H54 (cell line): ENCODE measurements around the gene ITPR3.

ENCODE experiments used
- DNase-seq: peaks from one replicate; pipeline ENCODE4 v3.0.0; 2011; ENCODE audit warnings: low spot score, mixed read lengths; ENCODE audit not compliant: insufficient read length
- FAIRE-seq: peaks from 3 replicates; lab custom pipeline; 2011; peaks lifted over from hg19 to GRCh38; lab: Jason Lieb, UNC
- POLR2A ChIP-seq: IDR thresholded peaks from 2 replicates; pipeline ENCODE4 v1.6.1; 2011; ENCODE audit warnings: low read depth, mild to moderate bottlenecking, low read length

ITPR3 gene

DNA sequence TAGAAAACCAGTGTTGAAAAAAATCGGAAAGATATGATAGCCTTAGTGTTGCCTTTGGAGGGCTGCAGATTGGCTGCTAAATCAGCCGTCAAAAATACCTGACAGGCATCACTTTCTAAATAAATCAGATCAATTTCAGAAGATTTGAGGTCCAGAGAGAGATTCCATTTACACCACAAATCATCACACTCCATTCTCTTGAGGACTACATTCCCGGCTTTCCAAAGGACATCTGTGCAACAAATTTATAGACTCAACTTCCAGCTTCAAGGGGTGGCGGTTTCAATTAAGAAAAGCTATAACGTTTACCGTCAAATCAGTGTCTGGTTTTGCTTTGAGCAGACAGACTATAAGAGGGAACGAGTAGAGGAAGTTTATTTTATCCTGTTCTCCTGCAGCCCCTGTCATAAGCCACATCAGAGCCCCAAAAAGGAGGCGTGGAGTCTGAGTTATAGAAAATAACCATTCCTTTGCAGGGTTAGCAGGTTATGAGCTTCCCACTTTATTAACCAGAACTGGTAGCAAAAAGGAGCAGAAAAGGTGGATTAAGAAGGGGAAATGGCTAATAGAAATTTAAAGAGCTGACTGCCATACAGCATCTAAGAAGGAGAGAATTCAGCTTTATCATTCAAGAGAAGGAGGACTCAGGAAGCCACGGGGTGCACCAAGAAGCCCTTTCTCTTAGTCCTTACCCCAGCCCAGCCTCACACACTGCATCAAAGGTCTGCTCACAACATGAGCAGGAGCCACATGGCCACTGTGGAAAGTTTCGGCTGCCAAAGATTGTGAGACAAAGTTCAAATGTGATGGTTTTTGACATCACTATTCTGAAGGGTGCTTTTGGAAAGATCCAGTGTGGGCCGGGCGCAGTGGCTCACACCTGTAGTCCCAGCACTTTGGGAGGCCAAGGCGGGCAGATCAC, 103.2 kb downstream of the ITPR3 start:
- no peak for FAIRE-seq
- DNase-seq, result no peak
- TF ChIP-seq POLR2A, result no peak

DNA sequence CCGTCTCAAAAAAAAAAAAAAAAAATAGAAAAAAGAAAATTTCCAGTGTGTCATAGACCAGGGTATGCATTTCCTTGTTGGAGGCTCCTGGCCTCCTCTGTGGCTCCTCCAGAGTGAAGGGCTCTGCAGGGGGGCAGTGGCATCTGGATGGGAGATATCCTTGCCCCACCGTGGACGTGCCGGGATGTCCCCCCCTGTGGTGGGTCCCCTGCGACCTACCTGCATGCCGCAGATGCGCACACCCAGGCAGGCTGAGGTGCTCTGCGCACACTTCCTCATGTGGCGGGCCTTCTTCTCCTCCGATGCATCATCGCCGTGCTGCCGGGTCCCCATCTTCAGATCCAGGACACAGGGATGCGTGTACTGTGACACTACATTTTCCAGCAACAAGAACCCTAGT, 104.1 kb downstream of the ITPR3 start:
- no peak for FAIRE-seq
- TF ChIP-seq POLR2A, result no peak

DNA sequence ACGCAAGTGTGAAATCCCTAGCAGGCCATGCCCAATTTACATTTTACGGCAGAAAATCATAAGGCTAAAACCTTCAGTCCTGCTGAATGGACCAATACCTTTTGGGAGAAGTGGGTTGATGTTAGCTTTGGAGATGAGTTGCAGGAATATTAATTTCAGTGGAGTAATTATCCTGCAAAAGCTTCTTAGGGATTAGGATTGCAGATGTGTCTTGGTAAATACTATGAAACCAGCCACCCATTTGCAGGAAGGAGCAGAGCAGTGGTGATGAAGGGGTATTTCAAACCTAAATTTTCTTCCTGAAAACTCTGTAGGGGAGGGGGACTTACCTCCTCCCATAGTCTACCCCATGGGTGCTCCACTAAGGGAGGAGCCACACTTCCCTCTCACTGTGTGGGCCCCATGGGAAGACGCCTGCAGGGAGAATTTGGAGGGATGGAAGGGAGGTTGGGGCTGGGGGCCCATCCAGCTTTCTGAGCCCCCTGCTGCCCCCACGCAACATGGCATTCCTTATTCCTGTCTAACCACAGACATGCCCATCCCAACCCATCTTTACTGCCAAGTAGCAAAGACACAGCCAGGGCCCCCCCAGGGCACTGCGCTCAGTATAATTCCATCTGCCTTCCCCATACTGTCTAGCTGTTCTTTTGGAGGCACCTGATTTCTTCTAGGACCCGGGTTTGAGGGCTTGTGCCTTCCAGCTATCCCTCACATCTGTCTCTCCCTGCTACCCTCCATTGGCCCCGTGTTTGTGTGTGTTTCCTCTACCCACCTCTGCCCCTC, 105.0 kb downstream of the ITPR3 start:
- no peak for TF ChIP-seq POLR2A
- no peak for FAIRE-seq
- DNase-seq, result no peak

More for the DNA sequence above, 104.1 kb downstream of the ITPR3 start:
- DNase-seq, result no peak

DNA sequence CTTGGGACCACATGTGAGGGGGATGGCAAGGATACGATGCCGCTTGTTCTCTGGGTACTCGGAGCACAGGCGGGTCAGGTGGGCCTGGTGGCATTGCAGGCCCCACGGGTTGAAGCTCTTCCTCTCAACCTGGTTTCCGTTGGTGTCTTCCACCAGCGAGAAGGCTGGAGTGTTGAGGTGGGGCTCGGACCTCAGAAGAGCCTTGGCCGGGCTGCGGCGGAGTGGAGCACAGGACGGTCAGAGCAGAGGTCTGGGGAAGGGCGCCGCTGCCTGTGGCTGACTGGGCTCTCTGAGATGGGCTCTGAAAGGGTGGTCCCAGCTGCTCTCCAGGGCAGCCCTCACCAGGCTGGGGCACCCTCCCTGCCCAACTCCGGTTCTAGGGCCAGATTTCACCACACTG, 105.6 kb downstream of the ITPR3 start:
- no peak for DNase-seq
- no peak for TF ChIP-seq POLR2A
- FAIRE-seq, result no peak

DNA sequence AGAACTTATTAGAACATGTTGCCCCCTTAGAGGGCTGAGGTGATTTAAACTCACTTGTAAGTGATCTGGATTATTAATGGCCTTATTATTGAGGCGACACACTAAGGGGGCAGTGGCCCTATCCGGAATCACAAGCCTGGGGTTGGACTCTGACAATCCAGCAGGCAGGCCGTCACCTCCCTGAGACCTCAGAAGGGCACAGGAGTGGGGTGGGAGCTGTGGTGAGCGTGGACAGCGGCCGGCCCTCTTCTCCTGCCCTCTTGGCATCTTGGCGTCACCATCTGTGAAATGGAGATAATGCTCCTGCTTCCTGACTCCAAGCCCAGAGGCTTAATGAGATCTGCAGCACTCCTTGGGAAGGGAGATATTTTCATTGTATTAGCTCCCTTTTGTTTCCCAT, 106.0 kb downstream of the ITPR3 start:
- FAIRE-seq (no peak), DNase-seq (no peak)
- no peak for TF ChIP-seq POLR2A

DNA sequence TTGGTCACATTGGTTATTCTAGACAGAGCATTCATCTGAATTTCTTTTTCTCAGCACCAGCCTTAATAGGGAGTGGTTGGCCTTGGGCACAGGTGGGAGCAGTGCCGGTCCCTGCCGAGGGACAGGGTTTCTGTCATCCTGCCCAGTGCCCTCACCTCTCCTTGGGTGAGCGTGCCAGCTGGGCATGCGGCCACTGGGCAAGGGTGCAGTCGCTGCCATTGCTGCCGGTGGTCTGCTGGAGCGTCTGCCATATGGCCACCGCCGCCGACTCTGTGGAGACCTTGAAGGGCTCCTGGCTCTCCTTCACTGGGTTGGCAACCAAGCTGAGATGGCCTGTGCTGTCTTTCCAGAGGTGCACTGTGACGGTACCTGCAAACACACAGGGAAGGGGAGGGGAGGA, 106.8 kb downstream of the ITPR3 start:
- FAIRE-seq (no peak), DNase-seq (no peak)
- TF ChIP-seq POLR2A, result no peak

DNA sequence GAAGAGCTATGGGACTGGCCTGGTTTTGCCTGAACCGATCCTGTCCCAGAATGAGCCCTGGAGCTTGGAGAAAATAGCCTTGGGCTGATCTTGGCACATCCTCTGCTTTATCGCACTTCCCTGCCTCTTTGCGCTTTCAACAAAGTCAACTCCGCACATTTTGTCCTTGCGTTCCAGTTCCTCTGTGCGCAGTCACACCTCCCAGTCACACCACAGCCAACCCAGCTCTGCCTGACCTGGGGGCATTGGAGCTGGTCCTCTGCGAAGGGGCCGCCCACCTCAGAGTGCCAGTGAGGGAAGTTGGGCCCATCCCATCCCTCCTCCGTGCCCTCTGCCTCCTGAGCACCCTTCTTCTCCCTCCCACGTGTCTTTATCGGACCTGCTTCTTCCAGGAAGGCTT, 107.3 kb downstream of the ITPR3 start:
- no peak for FAIRE-seq
- DNase-seq, result no peak
- no peak for TF ChIP-seq POLR2A

DNA sequence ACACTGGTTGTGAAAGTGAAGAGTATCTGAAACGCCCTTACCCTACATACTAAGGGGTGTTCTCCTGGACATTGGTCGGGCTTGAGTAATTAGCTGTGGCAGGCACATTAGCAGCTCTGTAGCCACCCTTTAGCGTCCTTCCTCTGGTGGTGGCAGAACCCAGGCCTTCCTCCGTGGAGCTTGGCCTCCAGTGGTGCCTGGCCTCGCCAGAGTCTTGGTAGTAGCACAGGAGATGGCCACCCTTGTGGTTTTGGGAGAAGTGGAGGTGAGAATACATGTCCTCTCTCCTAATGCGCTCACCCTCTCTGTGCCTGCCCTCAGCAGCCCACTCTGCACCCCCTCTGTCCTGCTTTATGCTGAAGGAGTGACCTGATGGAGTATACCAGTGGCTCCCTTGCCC, 107.9 kb downstream of the ITPR3 start:
- no peak for TF ChIP-seq POLR2A
- DNase-seq (no peak), FAIRE-seq (no peak)

DNA sequence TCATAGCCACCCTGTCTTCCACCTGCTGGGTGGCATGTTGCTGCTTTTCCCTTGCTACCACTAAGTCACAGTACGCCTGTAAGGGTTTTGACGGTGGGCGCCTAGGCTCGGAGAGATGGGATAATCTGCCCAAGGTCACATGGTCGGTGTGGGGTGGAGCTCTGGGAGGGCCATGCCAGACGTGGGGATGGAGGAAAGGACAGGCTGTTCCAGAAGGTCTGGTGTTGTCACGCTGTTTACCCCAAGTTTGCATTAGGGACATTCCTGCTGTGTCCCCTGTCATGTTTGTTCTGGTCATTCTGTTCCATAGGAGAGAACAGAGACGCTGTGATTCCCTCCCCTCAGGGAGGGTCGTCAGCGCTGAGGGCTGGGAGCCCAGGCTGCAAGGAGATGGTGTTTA, 109.5 kb downstream of the ITPR3 start:
- TF ChIP-seq POLR2A, result no peak
- no peak for DNase-seq
- FAIRE-seq, result no peak

DNA sequence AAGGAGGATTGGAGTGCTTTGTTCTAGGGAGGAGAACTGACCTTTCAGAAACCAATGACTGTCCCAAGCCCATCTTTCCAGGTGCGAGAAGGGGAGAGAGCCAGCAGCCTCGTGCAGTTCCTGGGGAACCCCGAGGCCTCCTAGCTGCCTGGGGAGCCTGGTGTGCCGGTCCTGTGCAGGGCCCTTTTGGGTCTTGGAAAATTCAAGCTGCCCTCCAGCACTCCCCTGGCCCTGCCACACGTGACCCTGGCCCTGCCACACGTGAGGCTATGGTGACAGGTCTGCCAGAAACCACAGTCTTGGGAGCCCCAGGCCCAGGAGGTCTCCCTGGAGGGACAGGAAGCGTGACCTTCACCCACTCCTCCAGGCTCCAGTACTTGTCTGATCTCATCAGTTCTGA, 109.9 kb downstream of the ITPR3 start:
- TF ChIP-seq POLR2A, result no peak
- FAIRE-seq, result no peak
- no peak for DNase-seq

DNA sequence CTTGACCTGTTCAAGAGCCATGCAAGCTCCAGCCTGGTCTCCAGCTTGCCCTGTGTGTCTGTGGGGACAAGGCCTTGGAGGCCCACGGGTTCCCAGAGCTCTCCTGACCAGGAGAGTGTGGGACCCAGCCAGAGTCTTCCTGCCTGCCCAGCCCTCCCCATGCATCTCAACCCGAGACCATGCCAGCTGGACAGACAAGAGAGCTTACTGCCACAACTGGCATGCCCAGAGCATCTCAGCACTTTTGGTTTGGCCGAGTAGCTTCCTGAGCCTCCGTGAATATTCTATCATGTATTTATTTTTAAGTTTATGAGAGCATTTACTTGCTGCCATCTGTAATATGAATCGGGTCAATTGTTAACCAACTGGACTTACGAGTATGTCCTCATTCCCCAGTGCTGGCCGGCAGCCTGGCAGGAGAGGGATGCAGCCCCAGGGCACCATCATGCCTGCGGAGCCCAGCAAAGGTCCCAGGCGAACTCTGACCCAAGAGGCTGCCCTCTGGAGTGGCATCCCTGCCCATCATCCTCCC, 110.7 kb downstream of the ITPR3 start:
- FAIRE-seq (no peak), DNase-seq (no peak)
- no peak for TF ChIP-seq POLR2A

DNA sequence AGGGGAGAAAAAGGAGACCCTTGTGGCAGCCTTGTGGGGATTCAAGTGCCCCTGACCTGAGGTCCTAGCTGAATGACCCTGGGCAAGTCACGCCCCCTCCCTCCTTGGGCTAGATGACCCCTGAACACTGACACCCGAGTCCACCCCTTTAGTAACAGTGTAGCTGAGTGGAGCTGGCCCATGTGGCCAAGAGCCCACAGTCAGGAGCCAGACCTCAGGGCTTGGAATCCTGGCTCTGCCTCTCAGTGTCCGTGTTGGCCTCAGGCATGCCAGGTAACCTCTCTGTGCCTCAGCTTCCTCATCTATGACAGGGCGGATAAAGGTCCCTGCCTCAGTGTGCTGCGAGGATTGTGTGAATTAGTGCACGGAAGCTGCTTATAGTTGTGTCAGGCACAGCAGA, 111.3 kb downstream of the ITPR3 start:
- no peak for TF ChIP-seq POLR2A
- FAIRE-seq (no peak), DNase-seq (no peak)

DNA sequence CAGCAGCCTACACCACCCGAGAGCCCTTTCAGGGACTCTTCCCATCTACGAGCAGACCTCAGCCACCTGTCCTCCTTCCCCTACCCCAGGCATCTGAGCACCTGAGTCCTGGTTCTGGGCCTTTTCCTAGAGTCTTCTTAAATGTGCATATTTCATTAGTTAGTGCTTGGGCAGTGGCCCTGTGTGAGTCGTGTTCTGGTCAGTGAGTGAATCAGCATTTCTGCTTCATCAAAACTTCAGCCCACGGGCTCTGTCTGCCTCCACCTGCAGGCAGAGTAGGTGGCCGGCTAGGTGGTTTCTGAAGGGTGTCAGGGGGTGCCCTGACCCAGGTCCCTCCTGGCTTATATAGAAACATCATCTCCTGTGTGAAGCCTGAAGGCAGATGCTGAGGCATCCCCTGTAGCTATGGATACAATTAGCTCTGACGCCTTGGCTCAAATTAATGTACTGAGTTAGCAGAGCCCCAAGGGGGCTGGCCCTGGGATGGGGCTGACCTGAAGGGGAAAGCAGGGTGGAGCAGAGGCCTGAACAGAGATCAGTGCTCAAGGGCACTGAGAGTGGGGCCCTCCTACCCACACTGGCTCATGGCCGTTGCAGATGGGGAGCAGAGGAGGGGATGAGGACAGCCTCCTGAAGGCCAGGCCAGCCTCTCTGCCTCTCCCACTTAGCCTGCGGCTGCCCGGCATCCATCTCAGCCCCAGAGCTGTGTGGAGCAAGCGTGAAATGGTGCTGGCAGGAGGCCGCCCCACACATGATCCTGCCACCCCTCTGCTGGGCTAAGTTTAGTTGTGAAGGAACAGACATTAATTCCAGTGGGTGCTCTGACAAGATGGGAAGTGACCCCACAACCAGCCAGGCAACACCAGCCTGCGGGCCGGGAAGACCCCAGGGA, 111.9 kb downstream of the ITPR3 start:
- DNase-seq (no peak), FAIRE-seq (no peak)
- no peak for TF ChIP-seq POLR2A
